GM23338 (cell line): ENCODE measurements around the gene NFIA.

Source experiments
- EZH2 ChIP-seq: fragments of 200-600 bp; sonication (generic); IDR thresholded peaks from one replicate; pipeline ENCODE4 v1.8.0; 2017; ENCODE audit warnings: antibody characterized with exemption, mild to moderate bottlenecking, low read depth; ENCODE audit not compliant: unreplicated experiment
- EZH2phosphoT487 ChIP-seq: fragments of 200-600 bp; sonication (generic); IDR thresholded peaks from one replicate; pipeline ENCODE4 v1.8.1; 2018; ENCODE audit warnings: antibody characterized with exemption; ENCODE audit not compliant: unreplicated experiment
- JUNB ChIP-seq: IDR thresholded peaks from one replicate; pipeline ENCODE4 v1.6.1; 2016; ENCODE audit warnings: antibody characterized with exemption; ENCODE audit not compliant: unreplicated experiment
- NANOG ChIP-seq: IDR thresholded peaks from 2 replicates; pipeline ENCODE4 v1.6.1; 2016; ENCODE audit warnings: antibody characterized with exemption, borderline replicate concordance
- POLR2AphosphoS5 ChIP-seq: IDR thresholded peaks from 2 replicates; pipeline ENCODE4 v1.6.1; 2016; ENCODE audit warnings: antibody characterized with exemption, low read depth
- ZNF331 ChIP-seq: fragments of 250-450 bp; sonication (Bioruptor Pico); IDR thresholded peaks from 2 replicates; pipeline ENCODE4 v1.5.0; 2020; ENCODE audit warnings: low read depth, mild to moderate bottlenecking, moderate library complexity
- TF ChIP-seq, protein P1 (sequence below), 2 experiments: fragments of 200-600 bp in 1 of 2; sonication (generic) in 1 of 2; conservative IDR thresholded peaks; 2 replicates each; pipeline versions ENCODE4 v1.5.1 to v1.6.1; 2016 to 2017; ENCODE audit warnings: antibody characterized with exemption in 2 of 2, low read depth in 2 of 2, mild to moderate bottlenecking in 2 of 2, moderate library complexity in 1 of 2

GRCh38 chr1:61472876-61473275 lies 390.5 kb downstream of the NFIA start:
- TF ChIP-seq POLR2AphosphoS5 (no peak), EZH2 (no peak), ZNF331 (CRISPR knock-in tag) (no peak), EZH2phosphoT487 (no peak), NANOG (no peak), JUNB (no peak)
- TF ChIP-seq, protein P1, sequence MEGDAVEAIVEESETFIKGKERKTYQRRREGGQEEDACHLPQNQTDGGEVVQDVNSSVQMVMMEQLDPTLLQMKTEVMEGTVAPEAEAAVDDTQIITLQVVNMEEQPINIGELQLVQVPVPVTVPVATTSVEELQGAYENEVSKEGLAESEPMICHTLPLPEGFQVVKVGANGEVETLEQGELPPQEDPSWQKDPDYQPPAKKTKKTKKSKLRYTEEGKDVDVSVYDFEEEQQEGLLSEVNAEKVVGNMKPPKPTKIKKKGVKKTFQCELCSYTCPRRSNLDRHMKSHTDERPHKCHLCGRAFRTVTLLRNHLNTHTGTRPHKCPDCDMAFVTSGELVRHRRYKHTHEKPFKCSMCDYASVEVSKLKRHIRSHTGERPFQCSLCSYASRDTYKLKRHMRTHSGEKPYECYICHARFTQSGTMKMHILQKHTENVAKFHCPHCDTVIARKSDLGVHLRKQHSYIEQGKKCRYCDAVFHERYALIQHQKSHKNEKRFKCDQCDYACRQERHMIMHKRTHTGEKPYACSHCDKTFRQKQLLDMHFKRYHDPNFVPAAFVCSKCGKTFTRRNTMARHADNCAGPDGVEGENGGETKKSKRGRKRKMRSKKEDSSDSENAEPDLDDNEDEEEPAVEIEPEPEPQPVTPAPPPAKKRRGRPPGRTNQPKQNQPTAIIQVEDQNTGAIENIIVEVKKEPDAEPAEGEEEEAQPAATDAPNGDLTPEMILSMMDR (conservative IDR thresholded peaks at IDR 0.05; ENCODE audit: low read depth in 2 of 2) = no peak
